Measurements from ENCODE around the gene MGMT. TPM values are rescaled to one million over a fixed set of nuclear protein-coding genes. Genes with fewer than 3 reads are reported as not detected.

MGMT gene
- total and polyA plus RNA-seq, 2 donors (not counting 1 experiment from before 2014, with no cell fraction given) = 1.9 to 29.1 TPM

DNA sequence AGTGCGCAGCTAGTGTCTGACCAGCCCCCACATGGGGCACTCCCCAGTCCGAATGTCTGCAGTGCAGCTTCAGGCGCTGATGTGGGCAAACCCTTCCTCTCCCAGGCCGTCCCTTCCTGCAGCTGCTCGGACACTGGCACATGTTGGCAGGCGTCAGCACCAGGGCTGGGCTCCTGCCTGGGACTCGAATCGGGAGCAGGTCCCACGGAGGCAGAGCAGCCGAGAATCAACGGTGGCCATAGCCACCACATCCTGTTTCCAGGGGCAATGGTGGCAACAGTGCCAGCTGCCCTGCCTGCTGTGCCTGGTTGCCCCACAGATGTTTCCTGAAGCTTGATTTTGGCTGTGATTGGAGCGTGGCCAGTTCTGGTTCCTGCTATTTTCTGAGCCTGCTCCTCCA is 65.8 kb downstream of the MGMT start:
- TF ChIP-seq, protein P1, sequence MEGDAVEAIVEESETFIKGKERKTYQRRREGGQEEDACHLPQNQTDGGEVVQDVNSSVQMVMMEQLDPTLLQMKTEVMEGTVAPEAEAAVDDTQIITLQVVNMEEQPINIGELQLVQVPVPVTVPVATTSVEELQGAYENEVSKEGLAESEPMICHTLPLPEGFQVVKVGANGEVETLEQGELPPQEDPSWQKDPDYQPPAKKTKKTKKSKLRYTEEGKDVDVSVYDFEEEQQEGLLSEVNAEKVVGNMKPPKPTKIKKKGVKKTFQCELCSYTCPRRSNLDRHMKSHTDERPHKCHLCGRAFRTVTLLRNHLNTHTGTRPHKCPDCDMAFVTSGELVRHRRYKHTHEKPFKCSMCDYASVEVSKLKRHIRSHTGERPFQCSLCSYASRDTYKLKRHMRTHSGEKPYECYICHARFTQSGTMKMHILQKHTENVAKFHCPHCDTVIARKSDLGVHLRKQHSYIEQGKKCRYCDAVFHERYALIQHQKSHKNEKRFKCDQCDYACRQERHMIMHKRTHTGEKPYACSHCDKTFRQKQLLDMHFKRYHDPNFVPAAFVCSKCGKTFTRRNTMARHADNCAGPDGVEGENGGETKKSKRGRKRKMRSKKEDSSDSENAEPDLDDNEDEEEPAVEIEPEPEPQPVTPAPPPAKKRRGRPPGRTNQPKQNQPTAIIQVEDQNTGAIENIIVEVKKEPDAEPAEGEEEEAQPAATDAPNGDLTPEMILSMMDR (conservative IDR thresholded peaks at IDR 0.05 in 1 of 2, IDR thresholded peaks at IDR 0.05 in 1 of 2; ENCODE audit: low read depth in 1 of 2, low read length in 2 of 2) = no peak
- TF ChIP-seq EZH2 (IDR thresholded peaks at IDR 0.05; ENCODE audit: low read length, missing control alignments) = no peak
- no peak overlapping the region for H3K27ac ChIP-seq (ENCODE audit: insufficient read depth, low read length)
- DNase-seq (ENCODE audit: low read depth in 2 of 2) = no peak
- no peaks in the 10 kb centered on the region for H4K20me1 ChIP-seq (ENCODE audit: control insufficient read depth, extremely low read depth, insufficient read depth, low read length)
- H3K4me3 ChIP-seq (replicated peaks in 1 of 4; ENCODE audit: control extremely low read depth in 1 of 4, insufficient read depth in 1 of 4, low read depth in 3 of 4, low read length in 4 of 4) = no peak overlapping the region
- H3K79me2 ChIP-seq (ENCODE audit: control insufficient read depth, insufficient read depth, low read length) = no peaks in the 10 kb centered on the region
- no peaks in the 10 kb centered on the region for H3K4me1 ChIP-seq (ENCODE audit: control insufficient read depth, extremely low read depth, insufficient read depth, low read length)
- H3K4me2 ChIP-seq (ENCODE audit: extremely low read depth, insufficient read depth, low read length) = no peak overlapping the region
- H3K27me3 ChIP-seq (ENCODE audit: control insufficient read depth, insufficient read depth, low read length) = no peaks in the 10 kb centered on the region
- H3K9ac ChIP-seq (ENCODE audit: insufficient read depth, low read length) = no peak overlapping the region
- no peaks in the 10 kb centered on the region for H3K9me3 ChIP-seq (ENCODE audit: control insufficient read depth, insufficient read depth, low read depth, low read length)
- no peaks in the 10 kb centered on the region for H3K36me3 ChIP-seq (ENCODE audit: control insufficient read depth, insufficient read depth, low read length)
- H2AFZ ChIP-seq (ENCODE audit: low read length) = no peak overlapping the region

DNA sequence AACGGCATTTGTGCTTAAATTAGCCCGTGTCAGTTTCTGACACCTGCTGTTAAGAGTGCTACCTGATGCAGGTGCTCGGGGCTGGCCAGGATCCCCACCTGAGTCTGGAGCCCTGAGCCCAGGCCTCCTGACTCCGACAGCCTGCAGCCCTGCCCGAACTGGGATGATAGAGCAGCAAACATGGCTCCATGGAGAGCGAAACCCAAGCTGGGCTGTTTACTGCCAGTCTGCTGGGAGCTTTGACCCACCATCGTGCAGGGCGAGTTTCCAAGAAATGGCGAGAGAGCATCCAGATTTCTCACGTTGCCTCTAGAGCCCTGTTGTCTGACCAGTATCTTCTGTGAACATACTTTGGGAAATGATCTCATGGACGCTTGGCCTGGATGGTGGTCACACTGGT is 66.2 kb downstream of the MGMT start:
- no peaks in the 10 kb centered on the region for H3K9me3 ChIP-seq (ENCODE audit: control insufficient read depth, insufficient read depth, low read depth, low read length)
- no peak overlapping the region for H3K9ac ChIP-seq (ENCODE audit: insufficient read depth, low read length)
- no peak for DNase-seq (ENCODE audit: low read depth in 2 of 2)
- TF ChIP-seq, protein P1 (conservative IDR thresholded peaks at IDR 0.05 in 1 of 2, IDR thresholded peaks at IDR 0.05 in 1 of 2; ENCODE audit: low read depth in 1 of 2, low read length in 2 of 2) = no peak
- no peak for TF ChIP-seq EZH2 (IDR thresholded peaks at IDR 0.05; ENCODE audit: low read length, missing control alignments)
- H3K36me3 ChIP-seq (ENCODE audit: control insufficient read depth, insufficient read depth, low read length) = no peaks in the 10 kb centered on the region
- no peaks in the 10 kb centered on the region for H3K27me3 ChIP-seq (ENCODE audit: control insufficient read depth, insufficient read depth, low read length)
- no peak overlapping the region for H3K4me3 ChIP-seq (replicated peaks in 1 of 4; ENCODE audit: control extremely low read depth in 1 of 4, insufficient read depth in 1 of 4, low read depth in 3 of 4, low read length in 4 of 4)
- H4K20me1 ChIP-seq (ENCODE audit: control insufficient read depth, extremely low read depth, insufficient read depth, low read length) = no peaks in the 10 kb centered on the region
- H2AFZ ChIP-seq (ENCODE audit: low read length) = no peak overlapping the region
- H3K79me2 ChIP-seq (ENCODE audit: control insufficient read depth, insufficient read depth, low read length) = no peaks in the 10 kb centered on the region
- H3K4me1 ChIP-seq (ENCODE audit: control insufficient read depth, extremely low read depth, insufficient read depth, low read length) = no peaks in the 10 kb centered on the region
- no peak overlapping the region for H3K27ac ChIP-seq (ENCODE audit: insufficient read depth, low read length)
- no peak overlapping the region for H3K4me2 ChIP-seq (ENCODE audit: extremely low read depth, insufficient read depth, low read length)

DNA sequence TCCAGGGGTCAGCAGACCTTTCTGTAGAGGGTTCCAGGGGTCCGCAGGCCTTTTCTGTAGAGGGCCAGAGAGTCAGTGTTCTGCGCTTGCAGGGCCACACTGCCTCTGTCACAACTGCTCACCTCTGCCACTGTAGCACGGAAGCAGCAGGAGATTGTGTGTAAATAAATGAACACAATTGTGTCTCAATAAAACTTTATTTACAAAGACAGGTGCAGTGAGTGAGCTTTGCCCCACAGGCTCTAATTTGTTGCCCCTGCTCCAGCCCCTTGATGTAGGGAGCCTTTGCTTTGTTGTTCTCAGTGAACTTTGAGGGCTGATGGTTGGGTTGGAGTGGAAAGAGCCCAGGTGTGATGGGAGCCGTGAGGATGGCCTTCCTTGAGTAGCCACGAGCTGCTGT is 67.8 kb downstream of the MGMT start:
- H3K79me2 ChIP-seq (ENCODE audit: control insufficient read depth, insufficient read depth, low read length) = no peaks in the 10 kb centered on the region
- no peak for TF ChIP-seq EZH2 (IDR thresholded peaks at IDR 0.05; ENCODE audit: low read length, missing control alignments)
- TF ChIP-seq, protein P1 (conservative IDR thresholded peaks at IDR 0.05 in 1 of 2, IDR thresholded peaks at IDR 0.05 in 1 of 2; ENCODE audit: low read depth in 1 of 2, low read length in 2 of 2) = no peak
- no peaks in the 10 kb centered on the region for H3K27me3 ChIP-seq (ENCODE audit: control insufficient read depth, insufficient read depth, low read length)
- DNase-seq (ENCODE audit: low read depth in 2 of 2) = no peak
- H3K9me3 ChIP-seq (ENCODE audit: control insufficient read depth, insufficient read depth, low read depth, low read length) = no peaks in the 10 kb centered on the region
- H3K4me3 ChIP-seq (replicated peaks in 1 of 4; ENCODE audit: control extremely low read depth in 1 of 4, insufficient read depth in 1 of 4, low read depth in 3 of 4, low read length in 4 of 4) = no peak overlapping the region
- H3K36me3 ChIP-seq (ENCODE audit: control insufficient read depth, insufficient read depth, low read length) = no peaks in the 10 kb centered on the region
- no peak overlapping the region for H3K27ac ChIP-seq (ENCODE audit: insufficient read depth, low read length)
- no peak overlapping the region for H3K9ac ChIP-seq (ENCODE audit: insufficient read depth, low read length)
- H3K4me2 ChIP-seq (ENCODE audit: extremely low read depth, insufficient read depth, low read length) = no peak overlapping the region
- H4K20me1 ChIP-seq (ENCODE audit: control insufficient read depth, extremely low read depth, insufficient read depth, low read length) = no peaks in the 10 kb centered on the region
- H2AFZ ChIP-seq (ENCODE audit: low read length) = no peak overlapping the region
- no peaks in the 10 kb centered on the region for H3K4me1 ChIP-seq (ENCODE audit: control insufficient read depth, extremely low read depth, insufficient read depth, low read length)

Measured in fibroblast of lung (primary cell).